WERI-Rb-1 (cell line): ENCODE data around the gene EVA1A.
"Not testable (repeated sequence)": the region's sequence is repeated elsewhere in the genome, so short reads cannot be mapped to it uniquely, and the experiment has no call there.

Experiments
- DNase-seq: peaks from one replicate; pipeline ENCODE4 v3.0.0-alpha.2; 2020
- H3K27ac ChIP-seq: fragments of 250-450 bp; sonication (Bioruptor Pico); 2 replicates; pipeline ENCODE4 v1.5.1; 2020; ENCODE audit warnings: mild to moderate bottlenecking, moderate library complexity
- H3K27me3 ChIP-seq: fragments of 250-450 bp; sonication (Bioruptor Pico); 2 replicates; pipeline ENCODE4 v1.5.1; 2021; ENCODE audit warnings: mild to moderate bottlenecking, low read depth, moderate library complexity; ENCODE audit not compliant: insufficient read depth, severe bottlenecking
- H3K36me3 ChIP-seq: fragments of 250-450 bp; sonication (Bioruptor Pico); 2 replicates; pipeline ENCODE4 v1.5.1; 2020; ENCODE audit warnings: mild to moderate bottlenecking, moderate library complexity
- H3K4me3 ChIP-seq: 2 replicates; pipeline ENCODE4 v1.5.1; 2011; ENCODE audit warnings: low read depth, mild to moderate bottlenecking, control low read depth, low read length
- H3K9me3 ChIP-seq: fragments of 250-450 bp; sonication (Bioruptor Pico); 2 replicates; pipeline ENCODE4 v1.5.1; 2021; ENCODE audit warnings: mild to moderate bottlenecking, moderate library complexity; ENCODE audit not compliant: severe bottlenecking
- CTCF ChIP-seq: IDR thresholded peaks from 2 replicates; pipeline ENCODE4 v1.5.1; 2011; ENCODE audit warnings: low read depth, mild to moderate bottlenecking, control low read depth, inconsistent platforms, low read length

Gene EVA1A

GRCh38 chr2:75493230-75493629 lies 67.5 kb downstream of the EVA1A start:
- no peak for TF ChIP-seq CTCF
- Histone ChIP-seq H3K36me3 (no peaks in the 10 kb centered on the region), H3K27ac (no peak overlapping the region), H3K27me3 (peaks cover 58% of the 10 kb centered on the region), H3K9me3 (no peaks in the 10 kb centered on the region), H3K4me3 (no peak overlapping the region)
- no peak for DNase-seq

- H3K27me3 ChIP-seq: peaks cover 65% of the 10 kb centered on the region
- TF ChIP-seq CTCF: no peak
Observed at GRCh38 chr2:75491129-75491753, 69.5 kb downstream of the EVA1A start.

GRCh38 chr2:75489721-75490120 lies 71.0 kb downstream of the EVA1A start:
- no peak for TF ChIP-seq CTCF
- no peak overlapping the region for H3K27ac ChIP-seq
- H3K36me3 ChIP-seq: no peaks in the 10 kb centered on the region

More at GRCh38 chr2:75491129-75491753, 69.5 kb downstream of the EVA1A start:
- Histone ChIP-seq H3K4me3 (no peak overlapping the region), H3K36me3 (no peaks in the 10 kb centered on the region), H3K9me3 (no peaks in the 10 kb centered on the region), H3K27ac (no peak overlapping the region)
- DNase-seq: no peak

GRCh38 chr2:75488157-75488556 lies 72.6 kb downstream of the EVA1A start:
- H3K27me3 ChIP-seq: peaks cover 79% of the 10 kb centered on the region
- H3K4me3 ChIP-seq: no peak overlapping the region
- no peak overlapping the region for H3K27ac ChIP-seq
- no peak for TF ChIP-seq CTCF
- no peak for DNase-seq
- no peaks in the 10 kb centered on the region for H3K36me3 ChIP-seq
- no peaks in the 10 kb centered on the region for H3K9me3 ChIP-seq

More at GRCh38 chr2:75489721-75490120, 71.0 kb downstream of the EVA1A start:
- DNase-seq: no peak
- Histone ChIP-seq H3K4me3 (no peak overlapping the region), H3K9me3 (no peaks in the 10 kb centered on the region), H3K27me3 (peaks cover 75% of the 10 kb centered on the region)

GRCh38 chr2:75486735-75487134 lies 74.0 kb downstream of the EVA1A start:
- not testable (repeated sequence) for H3K36me3 ChIP-seq, DNase-seq, H3K27ac ChIP-seq, H3K4me3 ChIP-seq, H3K9me3 ChIP-seq
- peaks cover 83% of the 10 kb centered on the region for H3K27me3 ChIP-seq

GRCh38 chr2:75484840-75485239 lies 75.9 kb downstream of the EVA1A start:
- no peak for DNase-seq
- no peak for TF ChIP-seq CTCF
- H3K4me3 ChIP-seq: no peak overlapping the region
- H3K27ac ChIP-seq: no peak overlapping the region
- H3K27me3 ChIP-seq: peaks cover 82% of the 10 kb centered on the region
- H3K36me3 ChIP-seq: no peaks in the 10 kb centered on the region
- H3K9me3 ChIP-seq: no peaks in the 10 kb centered on the region
